ENCODE results near the gene PPIL4.

The PPIL4 gene

GRCh38 chr6:149457316-149457884, 88.4 kb downstream of the PPIL4 start:
- no peak for DNase-seq

GRCh38 chr6:149456311-149457021, 89.4 kb downstream of the PPIL4 start:
- DNase-seq, result no peak

GRCh38 chr6:149455031-149455732, 90.7 kb downstream of the PPIL4 start:
- no peak for DNase-seq

Data from CD4-positive, alpha-beta T cell treated with Interleukin-17A for 1 hour (primary cell).